TTC549 (cell line): ENCODE measurements around the gene THSD4.
A peak's percentile ranks its signal among the peaks of the same experiment; 100 is the strongest.

Experiments used
- FAIRE-seq: peaks from 2 replicates; lab custom pipeline; 2012; peaks lifted over from hg19 to GRCh38; lab: Jason Lieb, UNC

The THSD4 gene

DNA sequence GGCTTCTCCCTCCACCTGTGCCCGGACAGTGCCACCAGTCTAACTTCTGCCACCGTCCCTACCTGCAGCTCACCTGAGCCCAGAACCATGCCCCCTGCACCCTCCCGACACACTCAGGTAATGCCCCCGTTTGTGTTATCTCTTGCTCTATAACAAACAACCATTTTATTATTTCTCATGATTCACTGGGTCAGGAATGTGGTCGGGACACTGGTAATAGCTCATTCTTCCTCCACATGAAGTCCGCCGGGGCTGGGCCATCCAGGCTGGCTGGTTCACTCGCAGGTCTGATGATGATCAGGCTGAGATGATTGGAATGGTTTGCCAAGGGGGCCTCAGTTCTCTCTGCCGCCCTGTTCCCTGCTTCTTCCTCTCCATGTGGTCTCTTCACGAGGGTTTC lies 674.8 kb downstream of the THSD4 start:
- FAIRE-seq = no peak

- FAIRE-seq = no peak
Measured at GRCh38 chr15:71791975-71792374, 676.7 kb downstream of the THSD4 start.

DNA sequence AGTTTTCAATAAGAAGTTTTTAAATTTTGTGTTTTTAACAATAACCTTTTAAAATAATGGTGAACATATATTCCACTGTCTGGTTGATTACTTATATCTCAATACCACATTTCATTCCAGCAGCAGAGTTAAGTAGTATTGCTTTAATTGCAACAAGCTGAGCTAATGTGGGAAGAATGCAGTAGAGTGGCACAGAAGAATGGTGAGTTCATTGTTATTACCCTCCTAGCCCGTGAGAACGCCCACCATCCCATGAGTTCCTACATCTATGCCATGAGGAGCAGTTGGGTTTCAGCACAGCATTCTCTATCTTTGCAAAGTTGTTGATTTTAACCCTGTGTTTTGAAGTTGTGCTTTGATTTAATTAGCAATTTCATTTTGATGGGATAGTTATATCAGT lies 677.2 kb downstream of the THSD4 start:
- no peak for FAIRE-seq

GRCh38 chr15:71798641-71799040 lies 683.4 kb downstream of the THSD4 start:
- no peak for FAIRE-seq

DNA sequence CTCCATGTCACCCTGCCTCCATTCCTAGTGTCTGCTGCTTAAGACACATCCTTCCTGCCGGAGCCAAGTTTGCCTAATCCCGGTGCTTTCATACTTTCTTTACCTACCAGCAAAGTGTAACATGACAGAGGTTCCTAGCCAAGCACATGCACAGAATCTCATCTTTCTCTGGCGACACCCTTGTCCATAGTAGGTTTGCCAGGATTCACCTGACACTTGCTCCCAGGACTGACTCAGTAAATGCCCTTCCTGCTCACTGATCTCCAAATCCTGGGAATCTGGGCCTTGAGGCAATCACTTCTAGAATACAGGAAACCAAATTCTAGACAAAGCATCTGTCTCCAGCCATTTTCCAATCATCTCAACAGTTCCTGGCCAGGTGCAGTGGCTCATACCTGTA lies 684.9 kb downstream of the THSD4 start:
- FAIRE-seq = no peak

- FAIRE-seq = peak; percentile 19
Measured at GRCh38 chr15:71800835-71801745, 685.8 kb downstream of the THSD4 start.

DNA sequence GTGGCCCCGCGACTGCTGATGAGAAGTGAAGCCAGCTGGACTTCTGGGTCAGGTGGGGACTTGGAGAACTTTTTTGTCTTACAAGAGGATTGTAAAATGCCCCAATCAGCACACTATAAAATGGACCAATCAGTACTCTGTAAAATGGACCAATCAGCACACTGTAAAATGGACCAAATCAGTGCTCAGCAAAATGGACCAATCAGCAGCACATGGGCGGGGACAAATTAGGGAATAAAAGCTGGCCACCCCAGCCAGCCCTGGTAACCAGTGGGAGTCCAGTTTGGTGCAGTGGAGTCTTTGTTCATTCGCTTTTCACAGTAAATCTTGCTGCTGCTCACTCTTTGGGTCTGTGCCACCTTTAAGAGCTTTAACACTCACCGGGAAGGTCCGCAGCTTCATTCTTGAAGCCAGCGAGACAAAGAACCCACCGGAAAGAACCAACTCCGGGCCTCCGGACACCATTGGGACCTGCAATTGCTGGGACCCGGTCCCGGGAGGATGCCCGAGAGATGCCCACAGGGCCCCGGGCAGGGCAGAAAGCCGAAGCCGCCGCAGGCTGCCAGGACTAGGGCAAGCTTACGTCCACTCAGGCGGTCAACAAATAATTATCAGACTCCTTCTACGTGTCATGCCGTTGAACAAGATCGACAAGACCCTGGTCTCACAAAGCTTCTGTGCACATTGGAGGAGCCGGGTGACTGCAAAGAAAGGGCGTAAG lies 686.8 kb downstream of the THSD4 start:
- FAIRE-seq = no peak

DNA sequence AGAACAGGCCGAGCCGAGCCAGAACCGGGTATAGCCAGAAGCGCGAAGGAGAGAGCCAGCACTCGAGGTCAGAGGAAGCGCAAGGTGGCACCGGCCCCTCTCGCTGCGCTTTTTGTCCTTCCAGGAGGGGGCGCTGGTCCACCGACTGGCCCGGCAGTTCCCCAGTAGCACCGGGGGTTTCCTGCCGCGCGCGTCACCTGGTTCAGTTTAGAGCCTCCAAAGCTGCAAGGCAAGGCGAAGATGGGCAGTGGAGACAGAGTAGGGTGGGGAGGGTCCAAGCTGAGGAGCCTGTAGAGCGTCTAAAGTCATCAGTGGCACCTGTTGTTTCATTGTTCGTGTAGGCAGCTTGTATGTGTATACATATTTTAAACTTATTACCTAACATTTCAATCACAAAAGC lies 687.5 kb downstream of the THSD4 start:
- FAIRE-seq = no peak

- FAIRE-seq = no peak
Measured at GRCh38 chr15:71804226-71804625, 689.0 kb downstream of the THSD4 start.

- FAIRE-seq = no peak
Measured at GRCh38 chr15:71804695-71805470, 689.6 kb downstream of the THSD4 start.

GRCh38 chr15:71806452-71806931 lies 691.2 kb downstream of the THSD4 start:
- FAIRE-seq = no peak

DNA sequence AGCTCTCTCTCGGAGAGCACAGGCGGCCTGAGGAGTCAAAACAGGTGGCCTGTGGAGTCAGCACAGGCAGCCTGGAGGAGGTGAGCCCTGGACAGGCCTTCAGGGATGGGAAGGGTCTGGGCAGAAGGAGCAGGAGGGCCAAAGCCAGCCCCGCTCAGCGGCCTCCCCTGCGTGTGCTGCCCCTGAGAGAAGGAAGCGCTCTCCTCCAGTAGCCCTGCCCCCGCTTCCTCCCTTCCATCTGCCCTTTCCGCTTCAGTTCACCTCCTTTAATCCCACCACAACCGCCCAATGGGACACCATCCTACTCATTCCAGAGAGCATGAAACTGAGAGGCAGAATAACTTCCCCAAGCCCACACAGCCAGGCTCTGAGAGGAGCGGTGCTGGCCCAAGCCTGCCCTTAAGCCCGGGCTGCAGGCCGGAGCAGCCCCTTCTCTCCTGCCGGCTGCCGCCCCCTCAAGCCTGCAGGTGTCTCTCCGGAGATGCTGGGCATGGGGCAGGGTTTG lies 691.9 kb downstream of the THSD4 start:
- FAIRE-seq = no peak

- FAIRE-seq = no peak
Measured at GRCh38 chr15:71807691-71808091, 692.4 kb downstream of the THSD4 start.

DNA sequence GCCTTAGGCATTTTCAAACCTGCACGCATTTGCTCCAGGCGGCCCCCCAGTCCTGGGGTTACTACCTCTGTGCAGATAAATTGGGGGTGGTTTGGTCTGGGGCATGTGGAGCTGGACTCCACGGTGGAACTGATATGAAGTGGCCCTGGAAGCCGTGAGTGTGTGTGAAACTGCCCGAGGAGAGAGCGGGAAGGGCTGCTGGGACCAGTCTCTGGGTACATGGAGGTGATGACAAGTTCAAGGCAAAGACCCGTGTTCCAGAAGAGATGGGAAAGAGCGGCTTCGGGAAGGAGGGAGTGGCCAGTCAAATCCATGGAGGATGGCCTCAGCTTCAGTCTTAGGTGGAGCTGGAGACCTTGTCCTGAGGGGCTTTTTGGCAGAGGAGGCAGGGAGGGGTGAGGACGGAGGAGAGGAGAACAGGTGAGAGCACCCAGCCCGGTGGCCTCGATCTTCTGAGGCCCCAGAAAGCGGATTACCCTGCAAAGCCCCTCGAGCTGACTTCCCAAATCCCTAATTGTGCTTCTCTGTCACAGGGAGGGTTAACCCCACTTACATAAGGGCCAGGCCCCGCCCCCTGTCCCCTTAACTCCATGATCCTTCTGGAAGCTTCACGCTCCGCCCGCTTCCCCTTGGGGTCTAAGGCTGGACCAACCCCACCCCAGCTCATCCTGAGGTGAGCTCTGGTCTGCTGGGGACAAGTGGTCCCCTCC lies 693.2 kb downstream of the THSD4 start:
- FAIRE-seq = no peak

GRCh38 chr15:71809346-71809745 lies 694.1 kb downstream of the THSD4 start:
- no peak for FAIRE-seq

DNA sequence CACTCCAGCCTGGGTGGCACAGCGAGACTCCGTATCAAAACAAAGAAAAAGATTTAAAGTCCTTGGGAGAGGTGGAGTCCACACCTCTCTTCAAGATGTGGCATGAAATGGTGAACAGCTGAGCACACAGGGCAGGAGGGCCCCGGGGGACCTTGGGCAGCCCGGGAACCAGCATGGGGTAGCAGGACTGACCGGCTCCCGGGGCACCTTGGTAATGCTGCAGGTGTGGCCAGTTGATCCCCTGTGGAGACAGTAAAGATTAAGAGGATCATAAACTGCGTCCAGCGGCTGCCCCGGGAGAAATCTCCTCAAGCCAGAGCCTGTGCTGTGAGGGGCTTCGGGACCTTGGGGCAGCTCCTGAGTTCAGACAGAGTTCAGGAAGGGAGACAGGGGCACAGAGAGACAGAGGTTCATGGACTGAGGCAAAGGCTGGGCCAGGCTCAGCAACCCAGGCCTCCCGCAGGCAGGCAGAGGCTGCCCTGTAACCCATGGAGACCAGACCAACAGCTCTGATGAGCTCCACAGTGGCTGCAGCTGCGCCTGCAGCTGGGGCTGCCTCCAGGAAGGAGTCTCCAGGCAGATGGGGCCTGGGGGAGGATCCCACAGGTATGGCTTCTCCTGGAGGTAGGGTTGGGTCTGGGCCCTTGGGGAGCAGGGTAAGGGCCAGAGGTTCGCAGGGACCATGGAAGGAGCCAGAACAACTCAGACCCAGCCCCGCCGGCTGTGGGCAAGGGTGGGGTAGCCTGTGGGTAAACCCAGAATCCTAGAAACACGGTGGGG lies 695.2 kb downstream of the THSD4 start, which contains the start of gene NR2E3:
Gene NR2E3 (plus strand): TSS at position 299 of the 780 bp plus-strand sequence. CDS start 190 bp downstream, at position 489.
- no peak for FAIRE-seq

GRCh38 chr15:71811036-71811736 lies 695.9 kb downstream of the THSD4 start:
- no peak for FAIRE-seq

DNA sequence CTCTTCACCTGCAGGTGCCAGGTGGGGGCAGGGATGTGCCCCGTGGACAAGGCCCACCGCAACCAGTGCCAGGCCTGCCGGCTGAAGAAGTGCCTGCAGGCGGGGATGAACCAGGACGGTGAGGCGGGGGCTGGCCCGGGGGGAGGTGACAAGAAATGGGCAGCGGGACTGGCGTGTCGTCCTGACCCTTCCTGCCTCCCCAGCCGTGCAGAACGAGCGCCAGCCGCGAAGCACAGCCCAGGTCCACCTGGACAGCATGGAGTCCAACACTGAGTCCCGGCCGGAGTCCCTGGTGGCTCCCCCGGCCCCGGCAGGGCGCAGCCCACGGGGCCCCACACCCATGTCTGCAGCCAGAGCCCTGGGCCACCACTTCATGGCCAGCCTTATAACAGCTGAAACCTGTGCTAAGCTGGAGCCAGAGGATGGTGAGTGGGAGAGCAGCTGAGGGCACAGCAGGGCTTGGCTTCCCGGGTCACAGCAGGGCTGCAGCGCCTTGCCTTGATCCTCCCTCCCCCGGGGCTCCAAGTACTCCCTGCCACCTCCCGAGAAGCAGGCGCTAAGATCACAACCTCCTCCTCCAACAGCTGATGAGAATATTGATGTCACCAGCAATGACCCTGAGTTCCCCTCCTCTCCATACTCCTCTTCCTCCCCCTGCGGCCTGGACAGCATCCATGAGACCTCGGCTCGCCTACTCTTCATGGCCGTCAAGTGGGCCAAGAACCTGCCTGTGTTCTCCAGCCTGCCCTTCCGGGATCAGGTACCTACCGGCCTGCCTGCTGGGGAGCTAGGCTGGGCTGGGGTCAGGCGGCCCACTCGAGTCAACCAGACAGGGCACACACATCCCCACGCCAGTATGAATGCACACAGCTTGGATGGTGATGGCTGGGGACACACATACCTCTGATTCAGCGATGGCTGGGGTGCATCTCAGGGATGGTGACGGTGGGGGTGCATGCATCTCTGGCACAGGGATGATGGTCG lies 696.8 kb downstream of the THSD4 start:
- no peak for FAIRE-seq
